Measurements from ENCODE around the gene ALPK3. TPM values are rescaled to one million over a fixed set of nuclear protein-coding genes. Genes with fewer than 3 reads are reported as not detected.

ALPK3 gene
- total RNA-seq, 2 donors from 2014 or later = 57.8 to 94.1 TPM

DNA sequence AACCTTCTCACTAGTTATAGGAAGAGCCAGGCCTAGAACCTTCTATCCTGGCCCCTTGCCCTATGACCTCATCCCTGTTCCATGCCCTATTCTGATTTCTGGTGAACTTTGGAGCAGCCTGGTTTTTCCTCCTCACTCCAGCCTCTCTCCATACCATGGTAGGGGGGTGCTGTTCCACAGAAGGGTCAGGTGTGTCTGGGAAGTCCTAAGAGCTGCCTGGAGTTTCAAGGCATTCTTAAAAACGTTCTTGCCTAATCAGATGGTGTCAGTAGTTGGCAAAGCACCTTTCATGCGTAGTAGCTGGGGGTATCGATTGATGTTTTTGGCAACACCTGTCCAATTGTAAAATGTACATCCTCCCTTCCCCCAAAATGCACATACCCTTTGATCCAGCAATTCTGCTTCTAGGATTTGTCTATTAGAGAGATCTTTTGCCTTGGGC, 16.8 kb upstream of the ALPK3 start:
- H3K27me3 Mint-ChIP-seq (ENCODE audit: insufficient read depth) = no peaks in the 10 kb centered on the region

DNA sequence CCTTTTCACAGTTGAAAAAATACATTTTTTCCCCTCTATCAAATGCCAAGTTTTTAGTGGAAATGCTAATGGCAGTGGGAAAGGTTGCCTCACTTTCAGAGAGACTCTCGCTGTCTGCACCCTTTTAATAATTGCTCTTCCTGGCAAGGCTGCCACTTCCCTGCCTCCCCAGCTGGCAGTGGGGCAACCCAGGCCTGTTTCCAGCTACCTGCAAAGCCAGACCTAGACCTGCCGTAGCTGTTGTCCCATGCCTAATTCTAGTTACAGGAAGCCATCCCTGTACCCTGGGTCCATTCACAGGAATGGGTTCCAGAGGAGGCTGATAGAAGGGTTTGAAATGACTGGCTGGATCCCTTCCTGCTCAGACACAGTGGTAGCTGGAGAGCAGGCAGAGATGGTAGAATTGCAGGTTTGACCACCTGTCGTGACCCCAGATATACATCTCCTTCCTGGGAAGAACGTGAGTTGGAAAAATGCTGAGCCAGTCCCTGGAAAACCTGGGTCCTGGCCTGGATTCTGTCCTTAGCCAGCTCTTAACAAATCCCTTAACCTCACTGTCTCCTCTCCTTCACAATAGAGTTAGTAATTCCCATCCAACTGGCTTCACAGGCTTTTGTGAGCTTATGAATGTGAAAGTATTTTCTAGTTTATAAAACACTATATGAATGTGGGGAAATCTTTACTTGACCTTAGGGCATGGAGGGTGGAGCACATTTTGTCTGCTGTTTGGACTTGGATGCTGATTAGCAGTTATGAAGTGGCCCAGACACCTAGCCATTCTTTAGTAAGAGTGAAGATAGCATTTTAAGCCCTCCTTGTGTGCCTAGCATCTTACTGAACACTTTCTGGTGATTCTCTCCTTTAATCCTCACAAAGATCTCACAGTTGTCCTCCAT, 12.9 kb upstream of the ALPK3 start:
- H3K27ac Mint-ChIP-seq = no peak overlapping the region

More for the DNA sequence above, 16.8 kb upstream of the ALPK3 start:
- Mint-ChIP-seq H3K4me1 (no peaks in the 10 kb centered on the region), H3K4me3 (no peak overlapping the region), H3K27ac (no peak overlapping the region), H3K36me3 (ENCODE audit: low read depth) (peaks cover 60% of the 10 kb centered on the region), H3K9me3 (no peaks in the 10 kb centered on the region)
- DNase-seq = no peak
- H3K9ac ChIP-seq (ENCODE audit: extremely low read depth, low read length, poor library complexity, severe bottlenecking) = no peak overlapping the region
- no peaks in the 10 kb centered on the region for H3K27me3 ChIP-seq (ENCODE audit: control insufficient read depth, insufficient read depth, low read length, poor library complexity, severe bottlenecking)
- peaks cover 84% of the 10 kb centered on the region for H3K36me3 ChIP-seq (ENCODE audit: control insufficient read depth, insufficient read depth, low read length)
- no peak overlapping the region for H3K4me3 ChIP-seq (ENCODE audit: low read length)
- H3K4me1 ChIP-seq (ENCODE audit: control insufficient read depth, insufficient read depth, low read length) = no peaks in the 10 kb centered on the region
- H3K9me3 ChIP-seq (ENCODE audit: control insufficient read depth, low read length) = no peaks in the 10 kb centered on the region
- 91 to 96% methylated on average over 3 of the region's 3 CpGs for whole genome bisulfite sequencing, 2 experiments (ENCODE audit: insufficient coverage in 1 of 2, insufficient read length in 1 of 2)
- TF ChIP-seq, protein P1, sequence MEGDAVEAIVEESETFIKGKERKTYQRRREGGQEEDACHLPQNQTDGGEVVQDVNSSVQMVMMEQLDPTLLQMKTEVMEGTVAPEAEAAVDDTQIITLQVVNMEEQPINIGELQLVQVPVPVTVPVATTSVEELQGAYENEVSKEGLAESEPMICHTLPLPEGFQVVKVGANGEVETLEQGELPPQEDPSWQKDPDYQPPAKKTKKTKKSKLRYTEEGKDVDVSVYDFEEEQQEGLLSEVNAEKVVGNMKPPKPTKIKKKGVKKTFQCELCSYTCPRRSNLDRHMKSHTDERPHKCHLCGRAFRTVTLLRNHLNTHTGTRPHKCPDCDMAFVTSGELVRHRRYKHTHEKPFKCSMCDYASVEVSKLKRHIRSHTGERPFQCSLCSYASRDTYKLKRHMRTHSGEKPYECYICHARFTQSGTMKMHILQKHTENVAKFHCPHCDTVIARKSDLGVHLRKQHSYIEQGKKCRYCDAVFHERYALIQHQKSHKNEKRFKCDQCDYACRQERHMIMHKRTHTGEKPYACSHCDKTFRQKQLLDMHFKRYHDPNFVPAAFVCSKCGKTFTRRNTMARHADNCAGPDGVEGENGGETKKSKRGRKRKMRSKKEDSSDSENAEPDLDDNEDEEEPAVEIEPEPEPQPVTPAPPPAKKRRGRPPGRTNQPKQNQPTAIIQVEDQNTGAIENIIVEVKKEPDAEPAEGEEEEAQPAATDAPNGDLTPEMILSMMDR (conservative IDR thresholded peaks at IDR 0.05) = no peak
- no peak overlapping the region for H3K27ac ChIP-seq (ENCODE audit: low read depth, low read length)

DNA sequence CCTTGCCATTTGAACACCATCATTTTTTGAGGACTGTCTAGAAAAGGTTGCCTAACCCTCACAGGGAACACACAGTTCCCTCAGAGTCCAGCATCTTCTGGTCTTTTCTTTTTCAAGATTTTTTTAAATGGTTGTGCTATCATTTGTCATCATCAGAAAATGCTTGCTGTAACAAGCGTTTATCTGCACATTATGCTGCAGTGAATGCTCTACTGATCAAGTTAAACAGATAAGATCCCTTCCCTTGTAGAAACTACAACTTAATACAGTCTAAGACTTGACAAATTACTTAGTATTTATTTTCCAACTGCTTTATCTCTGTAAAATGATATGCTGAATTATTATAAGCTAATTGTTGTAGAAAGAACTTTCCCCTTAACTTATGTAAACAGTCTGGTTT, 11.9 kb upstream of the ALPK3 start:
- TF ChIP-seq, protein P1 (conservative IDR thresholded peaks at IDR 0.05) = no peak
- no peaks in the 10 kb centered on the region for H3K4me1 ChIP-seq (ENCODE audit: control insufficient read depth, insufficient read depth, low read length)
- WGBS, 2 experiments (ENCODE audit: insufficient coverage in 1 of 2, insufficient read length in 1 of 2) = 89 to 100% methylated on average over 1 of the region's 1 CpG
- H3K36me3 ChIP-seq (ENCODE audit: control insufficient read depth, insufficient read depth, low read length) = peaks cover 70% of the 10 kb centered on the region
- no peak overlapping the region for H3K9ac ChIP-seq (ENCODE audit: extremely low read depth, low read length, poor library complexity, severe bottlenecking)
- Mint-ChIP-seq H3K27me3 (ENCODE audit: insufficient read depth) (no peaks in the 10 kb centered on the region), H3K27ac (no peak overlapping the region), H3K36me3 (ENCODE audit: low read depth) (peaks cover 37% of the 10 kb centered on the region), H3K4me3 (no peak overlapping the region), H3K4me1 (no peaks in the 10 kb centered on the region), H3K9me3 (no peaks in the 10 kb centered on the region)
- no peak for DNase-seq
- no peaks in the 10 kb centered on the region for H3K9me3 ChIP-seq (ENCODE audit: control insufficient read depth, low read length)
- no peak overlapping the region for H3K4me3 ChIP-seq (ENCODE audit: low read length)
- no peaks in the 10 kb centered on the region for H3K27me3 ChIP-seq (ENCODE audit: control insufficient read depth, insufficient read depth, low read length, poor library complexity, severe bottlenecking)
- H3K27ac ChIP-seq (ENCODE audit: low read depth, low read length) = no peak overlapping the region

More for the DNA sequence above, 12.9 kb upstream of the ALPK3 start:
- 93 to 95% methylated on average over 3 to 4 of the region's 4 CpGs for WGBS, 2 experiments (ENCODE audit: insufficient coverage in 1 of 2, insufficient read length in 1 of 2)
- TF ChIP-seq, protein P1 (conservative IDR thresholded peaks at IDR 0.05) = no peak
- Histone ChIP-seq H3K36me3 (ENCODE audit: control insufficient read depth, insufficient read depth, low read length) (peaks cover 80% of the 10 kb centered on the region), H3K4me1 (ENCODE audit: control insufficient read depth, insufficient read depth, low read length) (no peaks in the 10 kb centered on the region), H3K27ac (ENCODE audit: low read depth, low read length) (no peak overlapping the region), H3K9me3 (ENCODE audit: control insufficient read depth, low read length) (no peaks in the 10 kb centered on the region), H3K4me3 (ENCODE audit: low read length) (no peak overlapping the region), H3K27me3 (ENCODE audit: control insufficient read depth, insufficient read depth, low read length, poor library complexity, severe bottlenecking) (no peaks in the 10 kb centered on the region), H3K9ac (ENCODE audit: extremely low read depth, low read length, poor library complexity, severe bottlenecking) (no peak overlapping the region)
- Mint-ChIP-seq H3K4me3 (no peak overlapping the region), H3K36me3 (ENCODE audit: low read depth) (peaks cover 44% of the 10 kb centered on the region), H3K9me3 (no peaks in the 10 kb centered on the region), H3K4me1 (no peaks in the 10 kb centered on the region), H3K27me3 (ENCODE audit: insufficient read depth) (no peaks in the 10 kb centered on the region)
- DNase-seq = no peak

Data from endodermal cell (in vitro differentiated cells).